Type B pancreatic cell (in vitro differentiated cells): ENCODE results near the gene MAD1L1. TPM values are rescaled to one million over a fixed set of nuclear protein-coding genes. Genes with fewer than 3 reads are reported as not detected.

Source experiments
- DNase-seq: peaks from one replicate; pipeline ENCODE4 v3.0.0; 2021; ENCODE audit warnings: mixed read lengths; ENCODE audit not compliant: unreplicated experiment; ENCODE audit errors: extremely low spot score
- H3K27ac Mint-ChIP-seq: 2 replicates; pipeline ENCODE4 v1.8.0; 2021; ENCODE audit warnings: mild to moderate bottlenecking, mixed read lengths
- H3K27me3 Mint-ChIP-seq: 2 replicates; pipeline ENCODE4 v1.8.0; 2021; ENCODE audit warnings: mixed read lengths
- H3K36me3 Mint-ChIP-seq: 2 replicates; pipeline ENCODE4 v1.8.0; 2021; ENCODE audit warnings: mixed read lengths
- H3K4me1 Mint-ChIP-seq: one replicate; pipeline ENCODE4 v1.8.0; 2021; ENCODE audit warnings: mixed read lengths; ENCODE audit not compliant: unreplicated experiment
- H3K4me3 Mint-ChIP-seq: 2 replicates; pipeline ENCODE4 v1.8.0; 2021; ENCODE audit warnings: mild to moderate bottlenecking, mixed read lengths
- H3K9me3 Mint-ChIP-seq: 2 replicates; pipeline ENCODE4 v1.8.0; 2021; ENCODE audit warnings: mixed read lengths
- CTCF ChIP-seq: fragments of 200-600 bp; sonication (generic); conservative IDR thresholded peaks from 2 replicates; pipeline ENCODE4 v1.5.0; 2021; ENCODE audit warnings: antibody characterized with exemption, mild to moderate bottlenecking
- total RNA-seq: library from RNA; stranded (reverse); gene quantifications from 2 replicates; pipeline ENCODE4 v1.2.1, GENCODE V29; 2021; ENCODE audit warnings: low replicate concordance

MAD1L1 gene
- total RNA-seq, 1 donor from 2014 or later, result 40.7 TPM

- H3K27ac Mint-ChIP-seq, result no peak overlapping the region
- H3K9me3 Mint-ChIP-seq, result no peaks in the 10 kb centered on the region
- no peak overlapping the region for H3K4me3 Mint-ChIP-seq
- peaks cover 9% of the 10 kb centered on the region for H3K4me1 Mint-ChIP-seq
- no peak for TF ChIP-seq CTCF
- no peaks in the 10 kb centered on the region for H3K27me3 Mint-ChIP-seq
- no peak for DNase-seq
- H3K36me3 Mint-ChIP-seq, result peaks cover 5% of the 10 kb centered on the region
Observed at GRCh38 chr7:1938788-1939433, 293.8 kb downstream of the MAD1L1 start.

GRCh38 chr7:1937252-1937605 lies 295.5 kb downstream of the MAD1L1 start:
- DNase-seq, result no peak
- H3K9me3 Mint-ChIP-seq, result no peaks in the 10 kb centered on the region

GRCh38 chr7:1936531-1937251 lies 296.1 kb downstream of the MAD1L1 start:
- H3K27me3 Mint-ChIP-seq, result no peaks in the 10 kb centered on the region
- H3K9me3 Mint-ChIP-seq, result no peaks in the 10 kb centered on the region
- no peak for DNase-seq
- no peaks in the 10 kb centered on the region for H3K4me1 Mint-ChIP-seq
- H3K27ac Mint-ChIP-seq, result no peak overlapping the region
- no peak overlapping the region for H3K4me3 Mint-ChIP-seq
- TF ChIP-seq CTCF, result no peak
- peaks cover 4% of the 10 kb centered on the region for H3K36me3 Mint-ChIP-seq

More at GRCh38 chr7:1937252-1937605, 295.5 kb downstream of the MAD1L1 start:
- peaks cover 4% of the 10 kb centered on the region for H3K36me3 Mint-ChIP-seq
- no peaks in the 10 kb centered on the region for H3K27me3 Mint-ChIP-seq
- H3K4me1 Mint-ChIP-seq, result no peaks in the 10 kb centered on the region
- H3K4me3 Mint-ChIP-seq, result no peak overlapping the region
- H3K27ac Mint-ChIP-seq, result no peak overlapping the region
- TF ChIP-seq CTCF, result no peak

GRCh38 chr7:1936006-1936310 lies 296.8 kb downstream of the MAD1L1 start:
- H3K4me1 Mint-ChIP-seq, result no peaks in the 10 kb centered on the region
- H3K27me3 Mint-ChIP-seq, result no peaks in the 10 kb centered on the region
- no peak overlapping the region for H3K27ac Mint-ChIP-seq
- H3K4me3 Mint-ChIP-seq, result no peak overlapping the region
- no peak for DNase-seq
- TF ChIP-seq CTCF, result no peak
- H3K9me3 Mint-ChIP-seq, result no peaks in the 10 kb centered on the region
- H3K36me3 Mint-ChIP-seq, result peaks cover 8% of the 10 kb centered on the region

- no peak for DNase-seq
- no peaks in the 10 kb centered on the region for H3K4me1 Mint-ChIP-seq
- no peak overlapping the region for H3K4me3 Mint-ChIP-seq
- no peaks in the 10 kb centered on the region for H3K27me3 Mint-ChIP-seq
- no peak for TF ChIP-seq CTCF
- H3K36me3 Mint-ChIP-seq, result peaks cover 8% of the 10 kb centered on the region
- H3K27ac Mint-ChIP-seq, result no peak overlapping the region
- no peaks in the 10 kb centered on the region for H3K9me3 Mint-ChIP-seq
Observed at GRCh38 chr7:1935176-1936005, 297.4 kb downstream of the MAD1L1 start.
